SU-DHL-6 (cell line): ENCODE data around the gene TXNL1.

Experiments
- CTCF ChIP-seq: fragments of 200-600 bp; sonication (generic); IDR thresholded peaks from one replicate; pipeline ENCODE4 v1.5.1; 2017; ENCODE audit warnings: antibody characterized with exemption, mild to moderate bottlenecking, low read length, moderate library complexity; ENCODE audit not compliant: insufficient read depth, poor library complexity, severe bottlenecking
- EZH2phosphoT487 ChIP-seq: fragments of 200-600 bp; sonication (generic), shearing (Covaris generic); conservative IDR thresholded peaks from 2 replicates; pipeline ENCODE4 v1.6.1; 2018; ENCODE audit warnings: mild to moderate bottlenecking, antibody characterized with exemption, low read length, moderate library complexity, mixed read lengths

GRCh38 chr18:56635007-56635406 lies 3.4 kb downstream of the TXNL1 start:
- TF ChIP-seq CTCF (no peak), EZH2phosphoT487 (no peak)
